HepG2 (cell line): Measurements from ENCODE around the gene UBC. TPM values are rescaled to one million over a fixed set of nuclear protein-coding genes. Genes with fewer than 3 reads are reported as not detected.

ENCODE experiments used
- FOXA3 ChIP-seq: IDR thresholded peaks from 2 replicates; pipeline ENCODE4 v1.6.1; 2016; ENCODE audit warnings: missing genetic modification reagents, missing compliant biosample characterization
- SRSF9 ChIP-seq: fragments of 200-400 bp; formaldehyde crosslinking; IDR thresholded peaks from 2 replicates; pipeline ENCODE4 v1.6.1; 2018; ENCODE audit warnings: borderline replicate concordance, mild to moderate bottlenecking, low read depth, low read length; ENCODE audit not compliant: insufficient read depth, poor library complexity, severe bottlenecking
- TGIF2 ChIP-seq: IDR thresholded peaks from 2 replicates; pipeline ENCODE4 v1.6.1; 2016; ENCODE audit warnings: control low read depth, missing compliant biosample characterization
- ZMYM2 ChIP-seq: sonication (generic); formaldehyde crosslinking; IDR thresholded peaks from 2 replicates; pipeline ENCODE4 v1.8.0; 2022; ENCODE audit warnings: mild to moderate bottlenecking, missing genetic modification reagents
- ZNF550 ChIP-seq: sonication (generic); formaldehyde crosslinking; IDR thresholded peaks from 2 replicates; pipeline ENCODE4 v1.4.0; 2020; ENCODE audit warnings: mild to moderate bottlenecking, missing genetic modification reagents, borderline replicate concordance
- polyA plus RNA-seq, 8 experiments: library from polyadenylated mRNA; depleted of rRNA in 3 of 8; stranded (reverse) in 7 of 8; unstranded in 1 of 8; fragments of >200 nt; fragmentation: Illumina TruSeq in 4 of 8; extraction: Trizol in 4 of 8; gene quantifications; 2 replicates each; pipeline versions ENCODE4 v1.2.1 to v1.2.3, GENCODE V29; 2011 to 2016; ENCODE audit warnings: low read depth in 4 of 8, missing spikeins in 1 of 8, mixed read lengths in 1 of 8; ENCODE audit not compliant: insufficient read depth in 1 of 8
- total RNA-seq, 5 experiments: library from RNA; depleted of rRNA; stranded (reverse); fragments of >200 nt; fragmentation: Illumina TruSeq; extraction: Trizol; gene quantifications; 2 replicates each; pipeline ENCODE4 v1.2.3, GENCODE V29; 2016; ENCODE audit warnings: low read depth in 1 of 5
- TF ChIP-seq, protein P1 (sequence below): sonication (generic); formaldehyde crosslinking; IDR thresholded peaks from 2 replicates; pipeline ENCODE4 v1.8.0; 2022; ENCODE audit warnings: mild to moderate bottlenecking, missing genetic modification reagents, moderate library complexity
- TF ChIP-seq, protein P2 (sequence below): sonication (generic); formaldehyde crosslinking; IDR thresholded peaks from 2 replicates; pipeline ENCODE4 v1.5.0; 2020; ENCODE audit warnings: mild to moderate bottlenecking, missing genetic modification reagents
- TF ChIP-seq, protein P3 (sequence below): sonication (generic); formaldehyde crosslinking; IDR thresholded peaks from 2 replicates; pipeline ENCODE4 v1.5.0; 2020; ENCODE audit warnings: missing genetic modification reagents, mild to moderate bottlenecking, borderline replicate concordance
- TF ChIP-seq, protein P4 (sequence below): sonication (generic); formaldehyde crosslinking; IDR thresholded peaks from 2 replicates; pipeline ENCODE4 v1.9.0; 2021; ENCODE audit warnings: missing genetic modification reagents, borderline replicate concordance
- TF ChIP-seq, protein P5 (sequence below): sonication (generic); formaldehyde crosslinking; IDR thresholded peaks from 2 replicates; pipeline ENCODE4 v1.4.0; 2020; ENCODE audit warnings: missing genetic modification reagents
- TF ChIP-seq, protein P6 (sequence below): IDR thresholded peaks from 2 replicates; pipeline ENCODE4 v1.4.0; 2020; ENCODE audit warnings: mild to moderate bottlenecking, missing genetic modification reagents

The UBC gene
- total and polyA plus RNA-seq, 2 of the 13 experiments (the other 11 are each of a cell fraction or from before 2014, with no cell fraction given) = 805 to 1,432 TPM

DNA sequence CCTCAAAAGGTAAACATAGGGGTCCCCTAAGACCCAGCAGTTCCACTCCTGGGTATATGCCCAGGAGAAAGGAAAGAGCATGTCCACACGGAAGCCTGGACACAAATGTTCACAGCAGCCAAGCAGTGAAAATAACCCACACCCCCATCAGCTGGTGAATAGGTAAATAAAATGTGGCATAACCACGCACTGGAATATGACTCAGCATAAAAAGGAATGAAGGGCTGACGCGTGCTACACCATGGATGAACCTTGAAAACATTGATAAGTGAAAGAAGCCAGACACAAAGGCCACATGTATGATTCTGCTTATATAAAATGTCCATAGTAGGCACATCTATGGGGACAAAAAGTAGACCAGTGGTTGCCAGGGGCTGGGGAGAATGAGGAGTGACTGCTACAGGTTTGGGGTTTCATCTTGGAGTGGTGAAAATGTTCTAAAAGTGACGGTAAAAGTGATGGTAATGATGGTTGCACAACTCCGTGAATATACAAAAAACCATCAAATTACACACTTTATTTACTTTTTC is 47.0 kb downstream of the UBC start (continued):
- TF ChIP-seq SRSF9 = no peak
- TF ChIP-seq, protein P1, sequence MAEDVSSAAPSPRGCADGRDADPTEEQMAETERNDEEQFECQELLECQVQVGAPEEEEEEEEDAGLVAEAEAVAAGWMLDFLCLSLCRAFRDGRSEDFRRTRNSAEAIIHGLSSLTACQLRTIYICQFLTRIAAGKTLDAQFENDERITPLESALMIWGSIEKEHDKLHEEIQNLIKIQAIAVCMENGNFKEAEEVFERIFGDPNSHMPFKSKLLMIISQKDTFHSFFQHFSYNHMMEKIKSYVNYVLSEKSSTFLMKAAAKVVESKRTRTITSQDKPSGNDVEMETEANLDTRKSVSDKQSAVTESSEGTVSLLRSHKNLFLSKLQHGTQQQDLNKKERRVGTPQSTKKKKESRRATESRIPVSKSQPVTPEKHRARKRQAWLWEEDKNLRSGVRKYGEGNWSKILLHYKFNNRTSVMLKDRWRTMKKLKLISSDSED (CRISPR knock-in tag) = no peak
- TF ChIP-seq, protein P2, sequence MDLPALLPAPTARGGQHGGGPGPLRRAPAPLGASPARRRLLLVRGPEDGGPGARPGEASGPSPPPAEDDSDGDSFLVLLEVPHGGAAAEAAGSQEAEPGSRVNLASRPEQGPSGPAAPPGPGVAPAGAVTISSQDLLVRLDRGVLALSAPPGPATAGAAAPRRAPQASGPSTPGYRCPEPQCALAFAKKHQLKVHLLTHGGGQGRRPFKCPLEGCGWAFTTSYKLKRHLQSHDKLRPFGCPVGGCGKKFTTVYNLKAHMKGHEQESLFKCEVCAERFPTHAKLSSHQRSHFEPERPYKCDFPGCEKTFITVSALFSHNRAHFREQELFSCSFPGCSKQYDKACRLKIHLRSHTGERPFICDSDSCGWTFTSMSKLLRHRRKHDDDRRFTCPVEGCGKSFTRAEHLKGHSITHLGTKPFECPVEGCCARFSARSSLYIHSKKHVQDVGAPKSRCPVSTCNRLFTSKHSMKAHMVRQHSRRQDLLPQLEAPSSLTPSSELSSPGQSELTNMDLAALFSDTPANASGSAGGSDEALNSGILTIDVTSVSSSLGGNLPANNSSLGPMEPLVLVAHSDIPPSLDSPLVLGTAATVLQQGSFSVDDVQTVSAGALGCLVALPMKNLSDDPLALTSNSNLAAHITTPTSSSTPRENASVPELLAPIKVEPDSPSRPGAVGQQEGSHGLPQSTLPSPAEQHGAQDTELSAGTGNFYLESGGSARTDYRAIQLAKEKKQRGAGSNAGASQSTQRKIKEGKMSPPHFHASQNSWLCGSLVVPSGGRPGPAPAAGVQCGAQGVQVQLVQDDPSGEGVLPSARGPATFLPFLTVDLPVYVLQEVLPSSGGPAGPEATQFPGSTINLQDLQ (CRISPR knock-in tag) = no peak
- TF ChIP-seq FOXA3 (CRISPR knock-in tag) = peak; percentile 54
- TF ChIP-seq ZNF550 (CRISPR knock-in tag) = no peak
- TF ChIP-seq, protein P3, sequence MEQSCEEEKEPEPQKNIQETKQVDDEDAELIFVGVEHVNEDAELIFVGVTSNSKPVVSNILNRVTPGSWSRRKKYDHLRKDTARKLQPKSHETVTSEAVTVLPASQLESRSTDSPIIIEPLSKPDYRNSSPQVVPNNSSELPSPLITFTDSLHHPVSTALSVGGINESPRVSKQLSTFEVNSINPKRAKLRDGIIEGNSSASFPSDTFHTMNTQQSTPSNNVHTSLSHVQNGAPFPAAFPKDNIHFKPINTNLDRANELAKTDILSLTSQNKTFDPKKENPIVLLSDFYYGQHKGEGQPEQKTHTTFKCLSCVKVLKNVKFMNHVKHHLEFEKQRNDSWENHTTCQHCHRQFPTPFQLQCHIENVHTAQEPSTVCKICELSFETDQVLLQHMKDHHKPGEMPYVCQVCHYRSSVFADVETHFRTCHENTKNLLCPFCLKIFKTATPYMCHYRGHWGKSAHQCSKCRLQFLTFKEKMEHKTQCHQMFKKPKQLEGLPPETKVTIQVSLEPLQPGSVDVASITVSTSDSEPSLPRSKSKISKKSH (CRISPR knock-in tag) = no peak
- TF ChIP-seq TGIF2 (CRISPR knock-in tag) = 0 out of 2 replicates have a peak, but pooled peaks have one; percentile 34
- no peak for TF ChIP-seq ZMYM2 (CRISPR knock-in tag)
- TF ChIP-seq, protein P4, sequence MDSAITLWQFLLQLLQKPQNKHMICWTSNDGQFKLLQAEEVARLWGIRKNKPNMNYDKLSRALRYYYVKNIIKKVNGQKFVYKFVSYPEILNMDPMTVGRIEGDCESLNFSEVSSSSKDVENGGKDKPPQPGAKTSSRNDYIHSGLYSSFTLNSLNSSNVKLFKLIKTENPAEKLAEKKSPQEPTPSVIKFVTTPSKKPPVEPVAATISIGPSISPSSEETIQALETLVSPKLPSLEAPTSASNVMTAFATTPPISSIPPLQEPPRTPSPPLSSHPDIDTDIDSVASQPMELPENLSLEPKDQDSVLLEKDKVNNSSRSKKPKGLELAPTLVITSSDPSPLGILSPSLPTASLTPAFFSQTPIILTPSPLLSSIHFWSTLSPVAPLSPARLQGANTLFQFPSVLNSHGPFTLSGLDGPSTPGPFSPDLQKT (CRISPR knock-in tag) = no peak
- TF ChIP-seq, protein P5, sequence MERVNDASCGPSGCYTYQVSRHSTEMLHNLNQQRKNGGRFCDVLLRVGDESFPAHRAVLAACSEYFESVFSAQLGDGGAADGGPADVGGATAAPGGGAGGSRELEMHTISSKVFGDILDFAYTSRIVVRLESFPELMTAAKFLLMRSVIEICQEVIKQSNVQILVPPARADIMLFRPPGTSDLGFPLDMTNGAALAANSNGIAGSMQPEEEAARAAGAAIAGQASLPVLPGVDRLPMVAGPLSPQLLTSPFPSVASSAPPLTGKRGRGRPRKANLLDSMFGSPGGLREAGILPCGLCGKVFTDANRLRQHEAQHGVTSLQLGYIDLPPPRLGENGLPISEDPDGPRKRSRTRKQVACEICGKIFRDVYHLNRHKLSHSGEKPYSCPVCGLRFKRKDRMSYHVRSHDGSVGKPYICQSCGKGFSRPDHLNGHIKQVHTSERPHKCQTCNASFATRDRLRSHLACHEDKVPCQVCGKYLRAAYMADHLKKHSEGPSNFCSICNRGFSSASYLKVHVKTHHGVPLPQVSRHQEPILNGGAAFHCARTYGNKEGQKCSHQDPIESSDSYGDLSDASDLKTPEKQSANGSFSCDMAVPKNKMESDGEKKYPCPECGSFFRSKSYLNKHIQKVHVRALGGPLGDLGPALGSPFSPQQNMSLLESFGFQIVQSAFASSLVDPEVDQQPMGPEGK (CRISPR knock-in tag) = 0 out of 2 replicates have a peak, but pooled peaks have one; percentile 32
- TF ChIP-seq, protein P6, sequence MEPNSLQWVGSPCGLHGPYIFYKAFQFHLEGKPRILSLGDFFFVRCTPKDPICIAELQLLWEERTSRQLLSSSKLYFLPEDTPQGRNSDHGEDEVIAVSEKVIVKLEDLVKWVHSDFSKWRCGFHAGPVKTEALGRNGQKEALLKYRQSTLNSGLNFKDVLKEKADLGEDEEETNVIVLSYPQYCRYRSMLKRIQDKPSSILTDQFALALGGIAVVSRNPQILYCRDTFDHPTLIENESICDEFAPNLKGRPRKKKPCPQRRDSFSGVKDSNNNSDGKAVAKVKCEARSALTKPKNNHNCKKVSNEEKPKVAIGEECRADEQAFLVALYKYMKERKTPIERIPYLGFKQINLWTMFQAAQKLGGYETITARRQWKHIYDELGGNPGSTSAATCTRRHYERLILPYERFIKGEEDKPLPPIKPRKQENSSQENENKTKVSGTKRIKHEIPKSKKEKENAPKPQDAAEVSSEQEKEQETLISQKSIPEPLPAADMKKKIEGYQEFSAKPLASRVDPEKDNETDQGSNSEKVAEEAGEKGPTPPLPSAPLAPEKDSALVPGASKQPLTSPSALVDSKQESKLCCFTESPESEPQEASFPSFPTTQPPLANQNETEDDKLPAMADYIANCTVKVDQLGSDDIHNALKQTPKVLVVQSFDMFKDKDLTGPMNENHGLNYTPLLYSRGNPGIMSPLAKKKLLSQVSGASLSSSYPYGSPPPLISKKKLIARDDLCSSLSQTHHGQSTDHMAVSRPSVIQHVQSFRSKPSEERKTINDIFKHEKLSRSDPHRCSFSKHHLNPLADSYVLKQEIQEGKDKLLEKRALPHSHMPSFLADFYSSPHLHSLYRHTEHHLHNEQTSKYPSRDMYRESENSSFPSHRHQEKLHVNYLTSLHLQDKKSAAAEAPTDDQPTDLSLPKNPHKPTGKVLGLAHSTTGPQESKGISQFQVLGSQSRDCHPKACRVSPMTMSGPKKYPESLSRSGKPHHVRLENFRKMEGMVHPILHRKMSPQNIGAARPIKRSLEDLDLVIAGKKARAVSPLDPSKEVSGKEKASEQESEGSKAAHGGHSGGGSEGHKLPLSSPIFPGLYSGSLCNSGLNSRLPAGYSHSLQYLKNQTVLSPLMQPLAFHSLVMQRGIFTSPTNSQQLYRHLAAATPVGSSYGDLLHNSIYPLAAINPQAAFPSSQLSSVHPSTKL (CRISPR knock-in tag) = peak; percentile 54; the same call in 1 of the 2 replicates
